Vagina (tissue), 2 donors: ENCODE data around the gene SLC4A1.

Source experiments
- POLR2A ChIP-seq, 2 donors: fragments of 450-650 bp; IDR thresholded peaks; one replicate each; pipeline ENCODE4 v1.6.1; 2017; ENCODE audit warnings: antibody characterized with exemption in 2 of 2, mild to moderate bottlenecking in 2 of 2, moderate library complexity in 2 of 2
- POLR2AphosphoS5 ChIP-seq, 2 donors: sonication (generic); formaldehyde crosslinking; IDR thresholded peaks; one replicate each; pipeline ENCODE4 v1.9.0; 2017; ENCODE audit warnings: antibody characterized with exemption in 2 of 2, mild to moderate bottlenecking in 2 of 2, low read depth in 1 of 2; ENCODE audit not compliant: insufficient read depth in 1 of 2
- TF ChIP-seq, protein P1 (sequence below), 3 experiments: fragments of 450-650 bp in 2 of 3; fragments of 200-600 bp in 1 of 3; sonication (generic) in 1 of 3; IDR thresholded peaks; one replicate each; pipeline ENCODE4 v1.5.1; 2017 to 2019; ENCODE audit warnings: antibody characterized with exemption in 3 of 3, mild to moderate bottlenecking in 2 of 3, moderate library complexity in 2 of 3

DNA sequence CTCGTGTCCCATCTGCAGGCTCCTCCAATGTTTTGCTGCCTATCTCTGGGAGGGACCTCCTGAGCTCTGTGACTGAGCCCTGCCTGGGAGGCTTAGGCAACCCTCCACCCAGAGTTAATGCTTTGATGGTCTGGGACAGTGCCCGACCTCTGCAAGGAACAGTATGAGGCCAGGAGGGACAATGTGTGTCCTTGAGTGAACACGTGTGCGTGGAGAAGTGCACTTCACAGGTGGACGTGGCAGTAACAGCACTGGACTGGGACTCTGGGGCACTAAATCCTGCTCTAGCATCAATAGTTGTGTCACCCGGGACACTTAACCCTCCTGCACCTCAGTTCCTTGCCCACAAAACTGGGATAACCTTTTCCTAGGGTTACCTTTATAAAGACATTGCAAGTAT, 53.0 kb downstream of the SLC4A1 start:
- TF ChIP-seq POLR2A (IDR thresholded peaks at IDR 0.05) = no peak
- TF ChIP-seq, protein P1, sequence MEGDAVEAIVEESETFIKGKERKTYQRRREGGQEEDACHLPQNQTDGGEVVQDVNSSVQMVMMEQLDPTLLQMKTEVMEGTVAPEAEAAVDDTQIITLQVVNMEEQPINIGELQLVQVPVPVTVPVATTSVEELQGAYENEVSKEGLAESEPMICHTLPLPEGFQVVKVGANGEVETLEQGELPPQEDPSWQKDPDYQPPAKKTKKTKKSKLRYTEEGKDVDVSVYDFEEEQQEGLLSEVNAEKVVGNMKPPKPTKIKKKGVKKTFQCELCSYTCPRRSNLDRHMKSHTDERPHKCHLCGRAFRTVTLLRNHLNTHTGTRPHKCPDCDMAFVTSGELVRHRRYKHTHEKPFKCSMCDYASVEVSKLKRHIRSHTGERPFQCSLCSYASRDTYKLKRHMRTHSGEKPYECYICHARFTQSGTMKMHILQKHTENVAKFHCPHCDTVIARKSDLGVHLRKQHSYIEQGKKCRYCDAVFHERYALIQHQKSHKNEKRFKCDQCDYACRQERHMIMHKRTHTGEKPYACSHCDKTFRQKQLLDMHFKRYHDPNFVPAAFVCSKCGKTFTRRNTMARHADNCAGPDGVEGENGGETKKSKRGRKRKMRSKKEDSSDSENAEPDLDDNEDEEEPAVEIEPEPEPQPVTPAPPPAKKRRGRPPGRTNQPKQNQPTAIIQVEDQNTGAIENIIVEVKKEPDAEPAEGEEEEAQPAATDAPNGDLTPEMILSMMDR (IDR thresholded peaks at IDR 0.05) = no peak
- TF ChIP-seq POLR2AphosphoS5 (IDR thresholded peaks at IDR 0.05; ENCODE audit: insufficient read depth in 1 of 2, low read depth in 1 of 2) = no peak
